Caco-2 (cell line): ENCODE measurements around the gene ZBED1. TPM values are rescaled to one million over a fixed set of nuclear protein-coding genes. Genes with fewer than 3 reads are reported as not detected.

Source experiments
- BruUV-seq: library from RNA; stranded (reverse); fragments of 400-500 nt; replicated peaks from 2 replicates; lab custom pipeline; 2021; lab: Mats Ljungman, UMichigan
- CTCF ChIA-PET: fragments of 300-600 bp; sonication (Branson Sonifier 250); formaldehyde crosslinking; loops from one replicate; lab custom pipeline; 2022; ENCODE audit warnings: antibody characterized with exemption; lab: Charles Lee
- POLR2A ChIA-PET: fragments of 300-600 bp; sonication (Branson Sonifier 250); formaldehyde crosslinking; loops from one replicate; lab custom pipeline; 2022; ENCODE audit warnings: antibody characterized with exemption; lab: Charles Lee
- DNase-seq, 2 experiments: peaks; one replicate each; pipeline versions ENCODE4 v3.0.0 to v3.0.0-alpha.2; 2020 to 2022
- H3K27me3 ChIP-seq: replicated peaks from 2 replicates; pipeline ENCODE4 v1.6.0; 2011; ENCODE audit warnings: low read length; ENCODE audit not compliant: control insufficient read depth, insufficient read depth
- H3K36me3 ChIP-seq: 2 replicates; pipeline ENCODE4 v1.5.1; 2011; ENCODE audit warnings: low read length; ENCODE audit not compliant: control insufficient read depth, insufficient read depth
- H3K4me1 ChIP-seq: fragments of 250-450 bp; sonication (Bioruptor Pico); 2 replicates; pipeline ENCODE4 v1.5.1; 2020; ENCODE audit warnings: mild to moderate bottlenecking
- H3K4me3 ChIP-seq: 2 replicates; pipeline ENCODE4 v1.5.1; 2011; ENCODE audit warnings: low read depth, mild to moderate bottlenecking, control low read depth, low read length
- H3K9me3 ChIP-seq: fragments of 250-450 bp; sonication (Bioruptor Pico); 2 replicates; pipeline ENCODE4 v1.5.1; 2020; ENCODE audit warnings: mild to moderate bottlenecking, moderate library complexity
- H3K27ac Mint-ChIP-seq: one replicate; pipeline ENCODE4 v1.8.0; 2022; ENCODE audit warnings: mixed read lengths; ENCODE audit not compliant: unreplicated experiment
- H3K27me3 Mint-ChIP-seq: one replicate; pipeline ENCODE4 v1.8.0; 2022; ENCODE audit warnings: mixed read lengths; ENCODE audit not compliant: insufficient read depth, unreplicated experiment
- H3K36me3 Mint-ChIP-seq: one replicate; pipeline ENCODE4 v1.8.0; 2022; ENCODE audit warnings: mild to moderate bottlenecking, mixed read lengths; ENCODE audit not compliant: insufficient read depth, unreplicated experiment
- H3K4me1 Mint-ChIP-seq: one replicate; pipeline ENCODE4 v1.8.0; 2022; ENCODE audit warnings: low read depth, mixed read lengths; ENCODE audit not compliant: unreplicated experiment
- H3K4me3 Mint-ChIP-seq: one replicate; pipeline ENCODE4 v1.8.0; 2022; ENCODE audit warnings: mild to moderate bottlenecking, moderate library complexity, mixed read lengths; ENCODE audit not compliant: unreplicated experiment
- H3K9me3 Mint-ChIP-seq: one replicate; pipeline ENCODE4 v1.8.0; 2022; ENCODE audit warnings: mixed read lengths; ENCODE audit not compliant: unreplicated experiment
- intact Hi-C: fragments of 100-400 bp; cut with micrococcal nuclease; formaldehyde crosslinking; loops from one replicate; pipeline ENCODE4 v1.10.0; 2022; ENCODE audit not compliant: unreplicated experiment
- total RNA-seq: library from RNA; stranded (reverse); gene quantifications from 2 replicates; pipeline ENCODE4 v1.2.3, GENCODE V29; 2022
- TF ChIP-seq, protein P1 (sequence below), 2 experiments: fragments of 200-600 bp in 1 of 2; IDR thresholded peaks; 1 replicate in 1 of 2; 2 replicates in 1 of 2; pipeline versions ENCODE4 v1.5.1 to v1.8.0; 2011 to 2022; ENCODE audit warnings: antibody characterized with exemption in 1 of 2, control low read depth in 1 of 2, inconsistent platforms in 1 of 2, low read depth in 1 of 2, low read length in 1 of 2, mild to moderate bottlenecking in 1 of 2, moderate library complexity in 1 of 2; ENCODE audit not compliant: insufficient read depth in 1 of 2, severe bottlenecking in 1 of 2, unreplicated experiment in 1 of 2

The ZBED1 gene
- total RNA-seq, 1 experiment from 2014 or later, result 68.8 TPM

DNA sequence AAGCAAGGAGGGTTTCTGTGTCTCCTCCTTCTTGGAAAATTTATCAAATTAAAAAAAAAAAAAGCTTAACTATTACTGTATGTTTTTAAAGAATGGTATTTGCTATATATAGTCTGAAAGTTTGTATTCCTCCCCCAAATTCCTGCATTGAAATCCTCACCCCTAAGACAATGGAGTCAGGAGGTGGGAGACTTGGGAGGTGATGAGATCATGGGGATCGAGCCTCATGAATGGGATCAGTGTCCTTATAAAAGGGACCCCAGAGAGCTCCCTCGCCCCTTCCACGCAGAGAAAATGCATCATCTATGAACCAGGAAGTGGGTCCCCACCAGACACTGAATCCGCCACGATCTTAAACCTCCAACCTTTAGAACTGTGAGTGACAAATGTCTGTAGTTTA is 50.1 kb downstream of the ZBED1 start:
- BruUV-seq, result no TSS peak
- TF ChIP-seq, protein P1, sequence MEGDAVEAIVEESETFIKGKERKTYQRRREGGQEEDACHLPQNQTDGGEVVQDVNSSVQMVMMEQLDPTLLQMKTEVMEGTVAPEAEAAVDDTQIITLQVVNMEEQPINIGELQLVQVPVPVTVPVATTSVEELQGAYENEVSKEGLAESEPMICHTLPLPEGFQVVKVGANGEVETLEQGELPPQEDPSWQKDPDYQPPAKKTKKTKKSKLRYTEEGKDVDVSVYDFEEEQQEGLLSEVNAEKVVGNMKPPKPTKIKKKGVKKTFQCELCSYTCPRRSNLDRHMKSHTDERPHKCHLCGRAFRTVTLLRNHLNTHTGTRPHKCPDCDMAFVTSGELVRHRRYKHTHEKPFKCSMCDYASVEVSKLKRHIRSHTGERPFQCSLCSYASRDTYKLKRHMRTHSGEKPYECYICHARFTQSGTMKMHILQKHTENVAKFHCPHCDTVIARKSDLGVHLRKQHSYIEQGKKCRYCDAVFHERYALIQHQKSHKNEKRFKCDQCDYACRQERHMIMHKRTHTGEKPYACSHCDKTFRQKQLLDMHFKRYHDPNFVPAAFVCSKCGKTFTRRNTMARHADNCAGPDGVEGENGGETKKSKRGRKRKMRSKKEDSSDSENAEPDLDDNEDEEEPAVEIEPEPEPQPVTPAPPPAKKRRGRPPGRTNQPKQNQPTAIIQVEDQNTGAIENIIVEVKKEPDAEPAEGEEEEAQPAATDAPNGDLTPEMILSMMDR (IDR thresholded peaks at IDR 0.05; ENCODE audit: insufficient read depth in 1 of 2, low read depth in 1 of 2, low read length in 1 of 2, severe bottlenecking in 1 of 2, unreplicated experiment in 1 of 2), result no peak
- Histone ChIP-seq H3K9me3 (no peaks in the 10 kb centered on the region), H3K4me1 (peaks cover 4% of the 10 kb centered on the region; the same call in 1 of the 2 replicates), H3K36me3 (no peaks in the 10 kb centered on the region), H3K4me3 (no peak overlapping the region), H3K27me3 (no peaks in the 10 kb centered on the region)
- ChIA-PET POLR2A (no interaction called here), CTCF (no interaction called here)
- peaks cover 9% of the 10 kb centered on the region for H3K9me3 Mint-ChIP-seq
- no peaks in the 10 kb centered on the region for H3K27me3 Mint-ChIP-seq
- H3K4me3 Mint-ChIP-seq, result no peak overlapping the region
- DNase-seq, result no peak
- intact Hi-C loops, result no loop called here
- no peak overlapping the region for H3K27ac Mint-ChIP-seq
- peaks cover 10% of the 10 kb centered on the region for H3K4me1 Mint-ChIP-seq
- peaks cover 43% of the 10 kb centered on the region for H3K36me3 Mint-ChIP-seq

DNA sequence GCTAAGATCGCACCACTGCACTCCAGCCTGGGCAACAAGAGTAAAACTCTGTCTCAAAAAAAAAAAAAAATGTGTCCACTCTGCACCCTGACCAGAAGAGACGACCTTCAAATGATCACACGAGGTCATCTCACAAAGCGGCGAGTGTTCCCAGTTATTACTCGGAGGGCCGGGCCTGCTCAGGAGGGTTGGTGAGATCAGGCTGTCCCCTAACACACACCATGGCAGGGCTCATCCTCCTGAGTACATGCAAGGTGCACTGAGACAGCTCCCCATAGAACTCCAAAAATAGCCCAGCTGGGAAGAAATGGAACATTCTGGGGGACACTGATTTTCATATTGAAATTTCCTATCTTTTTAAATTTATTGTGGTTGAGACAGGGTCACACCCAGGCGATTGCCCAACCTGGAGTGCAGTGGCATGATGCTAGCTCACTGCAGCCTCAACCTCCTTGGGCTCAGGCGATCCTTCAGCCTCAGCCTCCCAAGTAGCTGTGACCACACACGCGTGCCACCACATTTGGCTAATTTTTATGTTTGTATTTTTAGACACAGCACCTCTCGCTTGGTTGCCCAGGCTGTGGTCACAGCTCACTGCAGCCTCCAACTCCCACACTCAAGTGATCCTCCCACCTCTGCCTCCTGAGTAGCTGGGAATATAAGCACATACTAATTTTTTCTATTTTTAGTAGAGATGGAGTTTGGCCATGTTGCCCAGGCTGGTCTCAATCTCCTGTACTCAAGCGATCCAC is 51.5 kb downstream of the ZBED1 start:
- DNase-seq, result no peak
- intact Hi-C loops, result no loop called here
- no peaks in the 10 kb centered on the region for H3K27me3 ChIP-seq
- CTCF ChIA-PET, result no interaction called here
- no TSS peak for BruUV-seq
- peaks cover 35% of the 10 kb centered on the region for H3K36me3 Mint-ChIP-seq
- no peaks in the 10 kb centered on the region for H3K9me3 ChIP-seq
- no peaks in the 10 kb centered on the region for H3K27me3 Mint-ChIP-seq
- H3K9me3 Mint-ChIP-seq, result peaks cover 9% of the 10 kb centered on the region
- no peak overlapping the region for H3K4me3 Mint-ChIP-seq
- H3K36me3 ChIP-seq, result no peaks in the 10 kb centered on the region
- no peak overlapping the region for H3K4me3 ChIP-seq
- POLR2A ChIA-PET, result no interaction called here
- H3K4me1 Mint-ChIP-seq, result peaks cover 10% of the 10 kb centered on the region
- TF ChIP-seq, protein P1 (IDR thresholded peaks at IDR 0.05; ENCODE audit: insufficient read depth in 1 of 2, low read depth in 1 of 2, low read length in 1 of 2, severe bottlenecking in 1 of 2, unreplicated experiment in 1 of 2), result no peak
- no peak overlapping the region for H3K27ac Mint-ChIP-seq
- H3K4me1 ChIP-seq, result peaks cover 4% of the 10 kb centered on the region; the same call in 1 of the 2 replicates

DNA sequence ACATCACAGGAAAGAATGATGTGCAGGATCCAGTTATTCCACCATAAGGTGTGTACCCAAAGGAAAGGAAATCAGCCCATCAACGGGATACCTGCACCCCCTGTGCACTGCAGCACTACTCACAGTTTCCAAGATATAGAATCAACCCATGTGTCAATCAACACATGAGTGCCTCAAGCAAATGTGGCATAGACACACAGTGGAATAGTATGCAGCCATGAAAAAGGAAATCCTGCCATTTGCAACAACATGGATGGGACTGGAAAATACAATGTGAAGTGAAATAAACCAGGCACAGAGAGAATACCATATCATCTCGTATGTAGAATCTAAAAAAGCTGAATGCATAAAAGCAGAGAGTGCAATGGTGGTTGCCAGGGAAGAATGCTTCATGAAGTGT is 53.3 kb downstream of the ZBED1 start:
- Mint-ChIP-seq H3K9me3 (peaks cover 1% of the 10 kb centered on the region), H3K27ac (no peak overlapping the region), H3K27me3 (no peaks in the 10 kb centered on the region), H3K4me1 (peaks cover 10% of the 10 kb centered on the region), H3K4me3 (no peak overlapping the region), H3K36me3 (peaks cover 33% of the 10 kb centered on the region)
- Histone ChIP-seq H3K36me3 (no peaks in the 10 kb centered on the region), H3K9me3 (no peaks in the 10 kb centered on the region), H3K4me1 (peaks cover 4% of the 10 kb centered on the region; the same call in 1 of the 2 replicates), H3K27me3 (no peaks in the 10 kb centered on the region), H3K4me3 (no peak overlapping the region)
- TF ChIP-seq, protein P1 (IDR thresholded peaks at IDR 0.05; ENCODE audit: insufficient read depth in 1 of 2, low read depth in 1 of 2, low read length in 1 of 2, severe bottlenecking in 1 of 2, unreplicated experiment in 1 of 2), result no peak
- ChIA-PET POLR2A (no interaction called here), CTCF (no interaction called here)
- intact Hi-C loops, result no loop called here
- DNase-seq, result no peak
- no TSS peak for BruUV-seq
